NCI-H2171 treated with DMSO at 0.1 percent for 48 hours (cell line): ENCODE results near the gene RBM28.

Experiments used
- DNase-seq: peaks from one replicate; lab custom pipeline; 2025; lab: John Stamatoyannopoulos, UW

RBM28 gene

DNA sequence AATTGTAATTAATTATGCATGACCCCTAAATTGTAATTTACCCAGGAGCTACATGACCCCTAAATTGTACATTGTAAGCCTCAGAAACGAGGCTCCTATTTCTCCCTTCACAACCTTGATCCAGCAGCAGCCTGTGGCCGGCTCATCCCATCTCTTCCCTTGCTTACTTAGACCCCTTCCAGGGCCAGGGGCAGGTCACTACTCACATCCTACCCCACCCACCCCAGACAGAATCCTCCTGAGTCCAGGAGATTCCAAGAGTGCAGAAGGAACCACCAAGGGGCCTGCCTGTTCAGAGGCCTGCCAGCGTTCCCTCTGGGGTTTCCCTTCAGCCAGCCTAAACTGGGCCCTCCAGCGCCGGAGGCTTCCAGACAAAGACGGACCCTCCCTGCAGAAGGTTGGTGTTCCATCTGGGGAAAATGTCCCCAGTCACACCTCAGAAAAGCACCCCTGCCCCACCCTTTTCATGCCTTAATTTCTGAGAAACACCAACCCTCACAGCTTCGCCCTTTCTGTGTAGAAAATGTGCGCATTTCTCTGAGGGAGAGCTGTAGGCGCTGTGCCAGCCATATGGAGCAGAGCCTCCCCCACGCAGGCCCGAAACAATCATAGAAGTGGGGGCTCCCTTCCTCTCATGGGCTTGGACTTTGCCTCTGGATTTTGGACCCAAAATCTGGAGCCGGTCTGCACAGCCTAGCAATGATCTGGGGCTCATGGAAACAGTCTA lies 83.5 kb downstream of the RBM28 start:
- DNase-seq: no peak

- peak; percentile 91 for DNase-seq
Measured at GRCh38 chr7:128259131-128260061, 84.3 kb downstream of the RBM28 start.

DNA sequence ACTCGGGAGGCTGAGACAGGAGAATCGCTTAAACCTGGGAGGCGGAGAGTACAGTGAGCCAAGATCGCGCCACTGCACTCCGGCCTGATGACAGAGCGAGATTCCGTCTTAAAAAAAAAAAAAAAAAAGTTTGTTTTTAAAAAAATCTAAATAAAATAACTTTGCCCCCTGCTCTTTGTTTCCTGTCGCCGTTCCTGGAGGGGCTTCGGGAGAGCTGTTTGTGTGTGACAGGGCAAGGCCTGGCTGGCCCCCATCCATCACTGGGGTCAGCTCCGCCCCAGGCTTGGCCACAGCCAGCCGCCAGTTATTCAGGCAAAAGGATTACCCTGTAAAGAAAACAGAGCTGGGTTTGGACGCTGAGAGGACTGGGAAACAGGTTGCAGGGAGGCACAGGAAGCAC lies 86.2 kb downstream of the RBM28 start:
- no peak for DNase-seq

DNA sequence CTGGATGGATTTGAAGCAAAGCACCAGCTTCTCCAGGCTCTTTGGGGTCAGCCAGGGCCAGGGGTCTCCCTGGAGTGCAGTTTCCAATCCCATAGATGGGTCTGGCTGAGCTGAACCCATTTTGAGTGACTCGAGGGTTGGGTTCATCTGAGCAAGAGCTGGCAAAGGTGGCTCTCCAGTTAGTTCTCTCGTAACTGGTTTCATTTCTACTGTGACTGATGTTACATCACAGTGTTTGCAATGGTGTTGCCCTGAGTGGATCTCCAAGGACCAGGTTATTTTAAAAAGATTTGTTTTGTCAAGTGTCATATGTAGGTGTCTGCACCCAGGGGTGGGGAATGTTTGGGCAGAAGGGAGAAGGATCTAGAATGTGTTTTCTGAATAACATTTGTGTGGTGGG lies 88.4 kb downstream of the RBM28 start:
- no peak for DNase-seq

GRCh38 chr7:128254470-128254869 lies 89.2 kb downstream of the RBM28 start:
- DNase-seq: no peak

DNA sequence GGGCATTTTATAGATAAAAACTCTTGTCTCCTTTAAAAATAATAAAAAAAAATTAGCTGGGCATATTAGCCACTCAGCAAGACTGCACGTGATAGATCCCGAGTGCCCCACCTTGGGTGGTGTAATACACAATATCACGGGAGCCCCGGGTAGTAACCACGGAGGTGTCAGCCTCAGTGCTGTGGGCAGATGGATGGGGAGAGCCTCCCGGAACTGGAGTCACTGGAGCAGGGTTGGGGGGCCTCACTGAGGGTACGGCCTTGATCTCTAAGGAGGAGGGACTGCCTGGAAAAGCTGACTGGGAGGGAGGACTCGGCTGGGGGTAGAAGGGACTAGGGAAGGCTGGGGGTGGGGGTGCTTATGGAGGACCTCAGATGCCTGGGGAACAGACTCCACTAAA lies 90.0 kb downstream of the RBM28 start:
- DNase-seq: no peak

DNA sequence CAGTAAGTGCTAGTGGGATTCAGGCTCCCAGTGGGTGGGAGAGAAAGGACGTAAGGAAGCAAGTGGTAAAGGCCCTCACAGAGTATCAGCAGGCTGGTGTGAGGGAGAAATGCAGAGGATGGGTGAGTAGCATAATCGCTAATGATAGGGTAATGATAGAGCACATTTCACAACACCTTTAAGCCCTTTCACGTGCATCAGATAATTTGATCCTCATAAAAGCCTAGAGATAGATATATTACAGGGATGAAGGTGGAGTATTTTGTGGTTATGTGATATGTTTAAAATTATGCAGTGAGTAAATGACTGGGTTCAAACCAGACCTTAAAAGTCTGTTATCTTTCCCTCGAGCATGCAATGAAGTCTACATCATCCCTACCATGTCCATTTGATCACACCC lies 92.4 kb downstream of the RBM28 start:
- DNase-seq: no peak
